ENCODE measurements around the gene ARHGAP18.

The ARHGAP18 gene

DNA sequence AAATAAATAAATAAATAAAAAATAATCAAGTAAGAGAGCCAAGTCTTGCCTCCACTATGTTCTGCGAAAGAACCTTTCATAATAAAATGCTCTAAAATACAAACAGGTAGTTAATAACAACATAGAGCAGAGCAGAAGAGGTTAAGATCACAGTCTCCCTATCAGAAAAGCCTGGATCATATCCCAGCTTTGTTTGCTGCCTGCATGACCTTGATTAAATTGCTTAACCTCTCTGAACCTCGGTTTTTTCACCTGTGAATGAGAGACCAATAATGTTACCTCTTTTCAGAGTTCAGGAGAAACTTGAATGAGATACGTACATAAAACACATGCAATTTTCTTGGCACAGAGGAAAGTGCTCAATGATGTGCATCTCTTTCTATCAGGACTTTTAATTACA, 44.4 kb downstream of the ARHGAP18 start:
- DNase-seq: no peak

DNA sequence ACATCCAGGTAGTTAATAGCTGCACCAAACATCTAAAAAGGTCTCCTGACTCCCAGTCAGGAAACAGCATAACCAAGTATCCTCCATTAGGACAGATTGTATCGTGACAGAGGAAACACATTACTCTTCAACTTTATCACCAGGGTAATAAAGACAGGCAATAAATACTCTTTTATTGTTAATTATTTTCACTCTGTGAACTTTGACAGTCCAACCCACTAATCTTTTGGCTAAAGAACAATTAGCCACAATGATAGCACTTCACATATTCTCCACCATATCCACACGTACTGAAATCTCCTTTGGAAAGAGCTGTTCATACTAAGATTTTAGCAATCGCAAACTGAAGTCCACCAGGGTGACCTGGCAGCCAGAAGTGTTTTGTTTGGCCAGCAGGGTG, 46.4 kb downstream of the ARHGAP18 start:
- no peak for DNase-seq

- DNase-seq: no peak
These were observed 47.0 kb downstream of the ARHGAP18 start for GRCh38 chr6:129662980-129663431.

DNA sequence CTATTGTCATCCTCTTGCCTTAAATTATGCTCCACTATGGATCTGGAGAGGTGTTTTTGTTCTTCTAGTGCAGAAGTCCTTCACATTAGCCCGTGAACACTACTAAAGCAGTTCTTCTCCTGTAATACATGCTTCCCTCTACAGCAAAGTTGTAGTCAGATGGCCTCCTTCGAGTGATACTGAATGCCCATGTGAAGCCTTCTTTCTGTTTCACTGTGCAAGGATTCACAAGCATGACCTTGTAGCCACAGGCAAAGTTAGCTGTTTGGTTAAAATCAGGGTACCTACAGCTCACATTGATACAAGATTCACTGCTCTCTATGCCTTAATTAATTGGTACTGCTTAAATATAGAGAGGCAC, 47.6 kb downstream of the ARHGAP18 start:
- no peak for DNase-seq

DNA sequence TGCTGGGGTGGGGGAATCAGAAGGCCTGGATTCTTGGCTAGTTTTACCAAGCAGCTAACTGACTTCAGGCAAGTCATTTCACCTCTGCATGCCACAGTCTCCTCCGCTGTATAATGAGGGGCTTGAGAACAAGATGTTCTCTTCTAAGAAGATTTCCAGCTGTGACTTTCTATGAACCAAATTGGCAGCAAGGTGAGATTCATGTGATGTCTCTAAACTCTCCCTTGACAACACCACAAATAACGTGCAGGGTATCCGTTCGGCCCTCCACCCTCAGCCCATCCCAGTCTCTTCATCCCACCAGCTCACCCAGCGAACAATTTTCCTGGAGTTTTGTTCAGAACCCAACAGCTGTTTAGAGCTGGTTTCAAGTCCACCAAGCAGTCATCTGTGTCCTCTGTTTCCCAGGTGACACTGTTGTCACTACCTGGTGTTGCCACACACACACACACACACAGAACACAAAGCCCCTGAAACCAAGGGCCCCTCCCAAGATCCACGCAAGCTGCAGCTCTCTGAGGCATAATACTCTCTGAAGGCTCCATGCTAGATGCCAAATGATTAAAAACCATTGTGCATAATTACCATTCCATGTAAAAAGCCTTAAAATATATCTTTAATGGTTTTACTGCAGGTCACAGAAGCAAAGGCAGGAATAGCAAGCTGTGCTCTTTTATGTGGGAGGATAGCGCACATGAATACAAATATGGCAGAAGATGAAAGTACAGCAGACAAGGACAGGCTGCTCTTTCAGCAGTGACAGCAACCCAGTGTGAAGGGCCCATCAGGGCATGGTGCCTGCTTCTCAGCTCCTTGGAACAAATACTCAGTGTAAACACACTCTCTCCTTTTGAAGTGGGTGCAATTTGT, 48.2 kb downstream of the ARHGAP18 start:
- no peak for DNase-seq

GRCh38 chr6:129660346-129660676, 49.7 kb downstream of the ARHGAP18 start:
- DNase-seq: no peak

DNA sequence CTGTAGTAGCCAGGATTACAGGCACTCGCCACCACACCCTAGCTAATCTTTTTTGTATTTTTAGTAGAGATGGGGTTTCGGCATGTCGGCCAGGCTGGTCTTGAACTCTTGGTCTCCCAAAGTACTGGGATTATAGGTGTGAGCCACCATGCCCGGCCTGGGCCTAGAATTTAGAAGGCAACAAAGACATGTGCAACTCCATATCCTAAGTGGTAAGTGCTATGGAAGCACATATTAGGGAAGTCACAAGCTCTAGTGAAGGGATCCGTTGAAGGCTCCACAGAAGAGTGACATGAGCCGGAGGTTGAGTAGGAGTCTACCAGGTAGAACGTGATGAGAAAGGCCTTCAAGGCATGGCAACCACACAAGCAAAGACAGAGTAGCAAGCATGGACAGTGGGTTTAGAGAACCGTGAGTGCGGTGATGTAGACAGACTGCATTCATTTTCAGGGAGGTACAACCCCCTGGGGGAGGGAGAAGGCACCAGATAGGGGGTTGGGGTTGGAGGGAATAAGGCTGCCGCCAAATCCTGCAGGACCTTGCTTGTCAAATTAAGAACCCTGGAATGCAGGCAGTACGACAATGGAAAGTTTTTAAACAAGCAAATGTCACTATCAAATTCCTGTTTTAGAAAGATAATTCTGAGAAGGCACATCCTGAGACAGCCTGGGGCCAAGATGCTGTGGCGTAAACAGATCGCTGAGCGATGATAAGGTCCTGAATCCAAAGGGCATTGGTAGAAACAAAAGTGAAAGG, 50.2 kb downstream of the ARHGAP18 start:
- no peak for DNase-seq

- DNase-seq: no peak
These were observed 50.8 kb downstream of the ARHGAP18 start for GRCh38 chr6:129659167-129659566.

GRCh38 chr6:129657483-129657882, 52.5 kb downstream of the ARHGAP18 start:
- DNase-seq: no peak

- no peak for DNase-seq
These were observed 54.6 kb downstream of the ARHGAP18 start for GRCh38 chr6:129655334-129655733.

- no peak for DNase-seq
These were observed 56.2 kb downstream of the ARHGAP18 start for GRCh38 chr6:129653746-129654145.

DNA sequence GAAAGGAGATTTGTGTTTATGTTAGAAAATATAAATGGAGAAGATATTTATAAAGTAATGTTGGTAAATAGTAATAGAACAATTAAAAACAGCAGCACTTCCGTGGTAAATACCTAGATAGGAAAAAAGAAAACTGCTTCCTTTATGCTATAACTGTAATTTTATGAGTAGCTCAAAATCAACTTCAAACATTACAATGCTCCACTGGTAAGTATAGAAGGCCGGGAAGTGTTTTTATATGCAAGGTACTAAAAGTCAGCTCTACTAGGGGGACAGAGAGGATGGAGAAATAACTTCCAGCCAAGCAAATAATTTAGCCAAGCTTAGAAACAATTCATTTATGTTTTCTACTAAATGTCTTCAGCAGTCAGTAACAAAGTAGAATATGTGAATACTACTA, 56.7 kb downstream of the ARHGAP18 start:
- DNase-seq: no peak

- DNase-seq: no peak
These were observed 58.7 kb downstream of the ARHGAP18 start for GRCh38 chr6:129651291-129651691.

- no peak for DNase-seq
These were observed 61.0 kb downstream of the ARHGAP18 start for GRCh38 chr6:129648819-129649491.

DNA sequence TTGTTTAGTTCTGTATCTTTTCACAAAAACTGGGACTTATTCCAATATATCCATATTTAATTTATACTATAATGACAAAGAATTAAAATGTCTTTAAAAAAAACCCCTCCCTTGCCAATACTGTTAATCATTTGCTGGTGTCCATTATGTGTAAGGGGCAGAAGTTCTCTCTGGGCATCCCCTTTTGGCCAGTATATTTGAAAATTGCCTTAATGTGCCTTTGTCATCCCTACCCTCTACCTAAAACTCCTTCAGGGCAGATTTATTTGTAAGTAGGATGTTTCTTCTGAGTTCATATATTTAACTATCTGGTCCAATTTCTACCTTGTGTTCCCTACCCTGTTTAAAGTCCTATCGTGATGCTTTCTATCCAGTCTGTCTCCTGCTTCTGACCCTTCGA, 62.9 kb downstream of the ARHGAP18 start:
- no peak for DNase-seq

DNA sequence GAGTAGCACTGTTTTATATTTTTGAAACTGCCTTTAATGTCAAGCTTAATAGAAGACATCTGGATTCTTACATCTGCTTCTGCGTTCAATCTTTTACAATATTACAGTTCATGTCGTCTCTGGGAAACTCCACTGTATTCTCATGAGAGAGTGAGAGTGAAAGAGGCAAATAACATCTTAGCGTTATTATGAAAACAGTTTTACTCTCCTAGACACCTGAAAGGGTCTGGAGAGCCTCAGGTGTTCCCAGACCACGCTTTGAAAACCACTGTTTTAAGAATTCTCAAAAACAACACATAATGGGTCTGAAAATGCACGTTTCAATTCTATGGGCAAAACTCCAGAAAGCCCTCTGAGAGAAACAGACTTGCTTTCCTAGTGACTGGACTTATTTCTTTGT, 63.3 kb downstream of the ARHGAP18 start:
- DNase-seq: peak; percentile 27

- no peak for DNase-seq
These were observed 64.0 kb downstream of the ARHGAP18 start for GRCh38 chr6:129645830-129646579.

DNA sequence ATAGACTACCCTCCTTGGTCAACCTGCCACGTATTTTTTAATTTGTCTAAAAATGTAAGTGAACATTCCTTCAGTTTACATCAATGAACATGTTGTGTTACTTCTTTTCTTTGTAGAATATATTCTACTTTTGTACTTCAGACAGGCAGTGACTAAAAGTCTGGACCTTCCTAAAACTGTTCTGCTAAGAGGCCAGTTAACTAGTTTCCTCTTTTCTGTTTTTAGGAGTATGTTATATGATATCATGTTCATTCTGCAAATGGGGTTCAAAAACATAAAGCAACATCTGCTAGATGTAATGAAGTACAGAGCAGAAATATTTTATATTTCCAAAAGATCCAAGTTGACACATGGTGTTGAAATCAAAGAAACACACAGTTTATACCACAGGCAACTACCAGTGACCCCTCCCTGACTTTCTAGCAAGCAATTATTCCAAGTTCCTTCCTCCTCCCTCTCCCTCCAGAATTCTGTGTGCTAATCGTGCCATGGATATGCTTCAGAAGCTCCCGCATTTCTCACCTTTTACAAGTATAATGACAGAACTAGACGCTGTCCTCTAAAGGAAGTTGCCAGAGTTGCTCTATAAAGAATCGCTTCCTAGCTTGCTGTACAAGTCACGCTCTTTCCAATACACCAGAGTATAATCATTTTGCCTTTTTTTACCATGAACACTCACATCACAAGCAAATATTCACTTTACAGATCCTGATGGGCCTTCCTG, 64.7 kb downstream of the ARHGAP18 start:
- DNase-seq: no peak

DNA sequence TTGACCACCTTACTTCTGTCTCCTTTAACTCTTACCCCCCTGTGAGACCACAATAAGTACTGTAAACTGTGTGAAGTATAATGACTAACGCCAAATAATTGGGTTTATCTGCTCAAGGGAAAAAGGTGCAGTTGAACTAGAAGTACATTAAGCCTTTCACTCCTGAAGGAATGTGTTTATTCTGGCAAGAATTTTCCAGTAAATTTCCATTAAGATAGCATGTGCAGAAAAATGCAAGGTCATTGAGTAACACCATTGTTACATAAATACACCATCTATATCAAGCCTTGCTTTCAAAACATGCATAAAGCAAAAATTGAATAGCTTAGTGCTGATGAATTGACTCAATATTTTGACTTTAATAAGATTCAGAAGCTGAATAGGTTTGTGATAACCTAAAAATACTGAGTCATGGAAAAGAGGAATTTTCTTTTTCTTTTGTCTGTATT, 65.4 kb downstream of the ARHGAP18 start:
- peak; percentile 75 for DNase-seq

DNA sequence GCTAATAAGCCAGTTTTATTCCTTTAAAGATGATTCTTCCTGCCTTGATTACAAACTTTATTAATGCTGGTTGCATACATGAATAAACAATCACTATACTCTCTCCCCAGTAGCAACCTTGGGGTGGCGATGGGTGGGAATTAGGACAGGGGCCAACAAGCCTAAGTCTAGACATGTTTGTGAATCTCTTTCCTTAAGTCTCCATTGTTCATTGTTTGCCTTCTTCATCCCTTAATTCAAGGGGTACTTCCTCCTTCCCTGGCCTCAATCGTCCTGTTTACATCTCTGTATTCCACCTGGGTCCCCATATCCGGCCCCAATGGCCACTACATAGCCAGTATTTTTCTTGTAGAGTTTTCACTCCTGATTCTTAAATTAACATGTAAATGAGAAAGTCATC, 66.0 kb downstream of the ARHGAP18 start:
- DNase-seq: no peak

DNA sequence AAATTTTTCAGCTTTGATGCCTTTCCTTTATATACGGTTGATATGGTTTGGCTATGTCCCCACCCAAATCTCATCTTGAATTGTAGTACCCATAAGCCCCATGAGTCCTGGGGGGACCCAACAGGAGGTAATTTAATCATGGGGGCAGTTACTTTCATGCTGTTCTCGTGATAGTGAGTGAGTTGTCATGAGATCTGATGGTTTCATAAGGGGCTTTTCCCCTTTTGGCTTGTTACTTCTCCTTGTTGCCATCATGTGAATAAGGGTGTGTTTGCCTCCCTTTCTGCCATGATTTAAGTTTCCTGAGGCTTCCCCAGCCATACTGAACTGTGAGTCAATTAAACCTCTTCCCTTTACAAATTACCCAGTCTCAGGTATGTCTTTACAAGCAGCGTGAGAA, 66.8 kb downstream of the ARHGAP18 start:
- no peak for DNase-seq

DNA sequence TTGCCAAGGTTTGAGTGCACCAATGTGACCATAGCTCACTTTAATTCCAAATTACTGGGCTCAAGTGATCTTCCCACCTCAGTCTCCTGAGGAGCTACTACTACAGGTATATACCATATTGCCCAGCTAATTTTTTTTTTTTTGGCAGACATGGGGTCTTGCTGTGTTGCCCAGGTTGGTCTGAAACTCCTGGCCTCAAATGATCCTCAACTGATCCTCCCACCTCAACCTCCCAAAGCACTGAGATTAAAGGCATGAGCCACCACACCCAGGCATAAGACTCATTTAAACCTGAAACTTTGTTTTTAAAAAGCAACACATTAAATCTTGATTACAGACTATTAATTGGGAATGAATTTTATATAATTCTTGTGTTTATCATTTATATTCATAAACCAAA, 67.7 kb downstream of the ARHGAP18 start:
- no peak for DNase-seq
